K562 (cell line): ENCODE measurements around the gene GCK. TPM values are rescaled to one million over a fixed set of nuclear protein-coding genes. Genes with fewer than 3 reads are reported as not detected.

Experiments used
- ATAC-seq: fragments of 200-7000 bp; cut with Tn5 transposase; 3 replicates; pipeline ENCODE4 v1.9.1; 2020; ENCODE audit warnings: moderate library complexity
- BruUV-seq: library from RNA; stranded (reverse); fragments of 400-500 nt; replicated peaks from 2 replicates; lab custom pipeline; 2021; lab: Mats Ljungman, UMichigan
- CTCF ChIA-PET: fragments of 300-600 bp; formaldehyde crosslinking; extraction: SDS; loops from one replicate; lab custom pipeline; 2021; ENCODE audit warnings: low intra/inter-chr PET ratio; lab: Yijun Ruan, JAX
- POLR2A ChIA-PET: fragments of 300-600, 350-650 bp; sonication (Branson Sonifier 250); formaldehyde crosslinking; extraction: SDS; loops from one replicate; lab custom pipeline; 2021; ENCODE audit warnings: antibody characterized with exemption, inconsistent platforms; lab: Yijun Ruan, JAX
- DNase-seq, 4 experiments: peaks; one replicate each; pipeline versions ENCODE4 v3.0.0 to v3.0.0-alpha.2; 2011 to 2018; ENCODE audit warnings: low spot score in 3 of 4, mixed read lengths in 3 of 4; ENCODE audit errors: extremely low read depth in 1 of 4
- FAIRE-seq: peaks from 2 replicates; lab custom pipeline; 2011; peaks lifted over from hg19 to GRCh38; lab: Jason Lieb, UNC
- H2AFZ ChIP-seq: 2 replicates; pipeline ENCODE4 v1.6.0; 2011; ENCODE audit warnings: low read depth, low read length, control low read depth, inconsistent platforms
- H3K27ac ChIP-seq: fragments of 200-600 bp; 3 replicates; pipeline ENCODE4 v1.8.0; 2011; ENCODE audit warnings: low read depth, mild to moderate bottlenecking, control low read depth, inconsistent platforms, low read length, moderate library complexity, mixed read lengths; ENCODE audit errors: extremely low read depth
- H3K27me3 ChIP-seq, 2 experiments: fragments of 300-600 bp in 1 of 2; 2 replicates in 1 of 2; 3 replicates in 1 of 2; pipeline versions ENCODE4 v1.6.0 to v1.8.0; 2011; ENCODE audit warnings: inconsistent platforms in 2 of 2, low read length in 2 of 2, mild to moderate bottlenecking in 1 of 2, mixed read lengths in 1 of 2, moderate library complexity in 1 of 2; ENCODE audit not compliant: control insufficient read depth in 2 of 2, insufficient read depth in 2 of 2
- H3K36me3 ChIP-seq: fragments of 300-600 bp; 3 replicates; pipeline ENCODE4 v1.8.0; 2011; ENCODE audit warnings: mild to moderate bottlenecking, low read length, inconsistent platforms; ENCODE audit not compliant: control insufficient read depth, insufficient read depth
- H3K4me1 ChIP-seq, 2 experiments: fragments of 200-600 bp in 1 of 2; replicated peaks in 1 of 2; 2 replicates in 1 of 2; 3 replicates in 1 of 2; pipeline versions ENCODE4 v1.5.1 to v1.8.0; 2011; ENCODE audit warnings: inconsistent platforms in 2 of 2, low read length in 2 of 2, mild to moderate bottlenecking in 1 of 2, mixed read lengths in 1 of 2, moderate library complexity in 1 of 2; ENCODE audit not compliant: control insufficient read depth in 2 of 2, insufficient read depth in 2 of 2
- H3K4me2 ChIP-seq: 2 replicates; pipeline ENCODE4 v1.6.1; 2011; ENCODE audit warnings: low read length, control low read depth, inconsistent platforms, mixed read lengths; ENCODE audit not compliant: insufficient read depth
- H3K4me3 ChIP-seq: fragments of 200-600 bp; sonication (generic), shearing (Covaris generic); 2 replicates; pipeline ENCODE4 v1.5.1; 2016; ENCODE audit warnings: control low read depth, inconsistent platforms
- H3K79me2 ChIP-seq: fragments of 200-600 bp; 3 replicates; pipeline ENCODE4 v1.8.0; 2011; ENCODE audit warnings: low read length, inconsistent platforms; ENCODE audit not compliant: control insufficient read depth, insufficient read depth
- H3K9ac ChIP-seq, 2 experiments: 2 replicates each; pipeline versions ENCODE4 v1.6.0 to v1.6.1; 2011; ENCODE audit warnings: low read depth in 2 of 2, low read length in 2 of 2, control low read depth in 1 of 2, inconsistent platforms in 1 of 2, mild to moderate bottlenecking in 1 of 2, mixed read lengths in 1 of 2; ENCODE audit not compliant: insufficient read depth in 1 of 2
- H3K9me1 ChIP-seq: one replicate; pipeline ENCODE4 v1.6.0; 2011; ENCODE audit warnings: inconsistent platforms, mild to moderate bottlenecking, low read length, moderate library complexity; ENCODE audit not compliant: control insufficient read depth, insufficient read depth
- H3K9me3 ChIP-seq: replicated peaks from 2 replicates; pipeline ENCODE4 v1.5.1; 2011; ENCODE audit warnings: low read depth, low read length, inconsistent platforms; ENCODE audit not compliant: control insufficient read depth, insufficient read depth
- H4K20me1 ChIP-seq: replicated peaks from 2 replicates; pipeline ENCODE4 v1.6.1; 2011; ENCODE audit warnings: low read length, inconsistent platforms, mixed read lengths; ENCODE audit not compliant: control insufficient read depth, insufficient read depth
- EGR1 ChIP-seq: fragments of 450-650 bp; conservative IDR thresholded peaks from 2 replicates; pipeline ENCODE4 v1.6.1; 2017; ENCODE audit warnings: mild to moderate bottlenecking
- PCBP2 ChIP-seq: fragments of 200-400 bp; formaldehyde crosslinking; IDR thresholded peaks from 2 replicates; pipeline ENCODE4 v1.6.1; 2018; ENCODE audit warnings: low read length, low read depth, mild to moderate bottlenecking, moderate library complexity; ENCODE audit not compliant: poor library complexity, severe bottlenecking
- TAF15 ChIP-seq: fragments of 200-400 bp; formaldehyde crosslinking; IDR thresholded peaks from 2 replicates; pipeline ENCODE4 v1.6.1; 2017; ENCODE audit warnings: mild to moderate bottlenecking, low read depth, low read length, moderate library complexity
- WGBS: fragments of 100-300 bp; shearing (Covaris generic); methylation state at CpG from one replicate; pipeline ENCODE4 v1.1.6; 2016; ENCODE audit warnings: low coverage, mixed read lengths; ENCODE audit not compliant: insufficient coverage; ENCODE audit errors: missing lambda C conversion rate; 5-methylcytosine and 5-hydroxymethylcytosine counted together
- in situ Hi-C: fragments of 300-500 bp; cut with MboI; formaldehyde crosslinking; loops from 4 replicates; pipeline ENCODE4 v1.15.0; 2018; ENCODE audit warnings: inconsistent platforms, mixed read lengths
- intact Hi-C: fragments of 100-400 bp; cut with micrococcal nuclease; formaldehyde crosslinking; loops from 2 replicates; pipeline ENCODE4 v1.14.2; 2022
- polyA plus RNA-seq, 8 experiments: library from polyadenylated mRNA; depleted of rRNA in 4 of 8; stranded (reverse) in 5 of 8; unstranded in 3 of 8; fragments of >200 nt; fragmentation: Nextera tagmentation in 2 of 8; fragmentation: Illumina TruSeq in 1 of 8; extraction: Ambion mirVana in 2 of 8; extraction: Trizol in 1 of 8; gene quantifications; 2 replicates each; pipeline versions ENCODE4 v1.2.1 to v1.2.3, GENCODE V29; 2011 to 2014; ENCODE audit warnings: inconsistent platforms in 1 of 8, missing spikeins in 1 of 8
- total RNA-seq, 7 experiments: library from RNA; depleted of rRNA in 6 of 7; stranded (reverse); fragments of >200 nt in 6 of 7; fragmentation: Illumina TruSeq in 2 of 7; extraction: Trizol in 2 of 7; gene quantifications; 2 replicates each; pipeline versions ENCODE4 v1.2.1 to v1.2.3, GENCODE V29; 2011 to 2021; ENCODE audit warnings: low replicate concordance in 1 of 7

The GCK gene
- total and polyA plus RNA-seq, 9 of the 15 experiments (the other 6 are each of a cell fraction or from before 2014, with no cell fraction given), result 0.11 to 0.55 (median 0.16) TPM; not detected in 3

GRCh38 chr7:44224080-44224973 is 35.1 kb upstream of the GCK start:
- Histone ChIP-seq H3K79me2 (no peaks in the 10 kb centered on the region), H3K9me3 (no peaks in the 10 kb centered on the region), H3K4me3 (no peak overlapping the region), H4K20me1 (no peaks in the 10 kb centered on the region), H3K9me1 (no peaks in the 10 kb centered on the region), H2AFZ (no peak overlapping the region), H3K9ac (no peak overlapping the region), H3K36me3 (no peaks in the 10 kb centered on the region), H3K4me2 (no peak overlapping the region), H3K27ac (no peak overlapping the region), H3K4me1 (peaks cover 0 to 62% of the 10 kb centered on the region in 2 experiments; a peak in 2 of 5 replicates), H3K27me3 (peaks cover 14 to 45% of the 10 kb centered on the region in 2 experiments; a peak in 4 of 5 replicates)
- WGBS, result 2% methylated on average over 16 of the region's 18 CpGs
- ChIA-PET CTCF (no interaction called here), POLR2A (interaction anchor here (0.6 to 1.2 kb wide), 4 partner anchors 10 to 201 kb away, joined by 3 to 4 read pairs (median 4); no protein-coding TSS in a partner anchor)
- FAIRE-seq, result no peak
- TF ChIP-seq EGR1, result 0 out of 2 replicates have a peak, but pooled peaks have one; percentile 17
- TF ChIP-seq TAF15, result no peak
- TF ChIP-seq PCBP2, result no peak
- BruUV-seq, result no TSS peak
- intact Hi-C loops, result no loop called here
- in situ Hi-C loops, result no loop called here
- DNase-seq, result no peak
- ATAC-seq, result no peak
